ENCODE results near the gene SIAE. TPM values are rescaled to one million over a fixed set of nuclear protein-coding genes. Genes with fewer than 3 reads are reported as not detected.

The SIAE gene
- total and polyA plus RNA-seq, 2 of the 4 experiments (the other 2 are of a cell fraction), result 4.7 to 12.0 TPM

DNA sequence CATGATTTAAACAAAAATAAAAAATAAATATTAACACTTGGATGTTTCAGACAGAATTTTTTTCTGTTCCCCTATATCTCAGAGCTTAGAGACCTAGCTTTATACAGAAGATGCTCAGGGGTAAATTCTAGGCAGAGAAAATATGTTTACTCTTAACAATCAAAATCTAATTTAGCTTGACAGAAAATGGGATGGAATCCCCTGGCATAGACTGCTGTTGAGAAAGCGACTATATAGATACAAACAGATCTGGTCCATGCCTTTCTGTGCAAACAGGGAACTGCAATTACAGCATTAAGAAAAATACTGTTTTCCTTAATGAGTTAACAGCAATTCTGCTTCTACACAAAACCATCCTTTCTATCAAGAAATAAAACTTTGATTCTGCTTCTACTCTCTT, 14.6 kb downstream of the SIAE start:
- Histone ChIP-seq H2BK120ac (ENCODE audit: low read depth, low read length) (no peak overlapping the region), H3K4me3 (ENCODE audit: insufficient read depth, low read depth, low read length) (no peak overlapping the region), H4K91ac (ENCODE audit: insufficient read depth, low read depth, low read length) (no peak overlapping the region), H3K79me1 (ENCODE audit: low read depth in 1 of 2, low read length in 2 of 2) (no peaks in the 10 kb centered on the region), H3K4ac (ENCODE audit: low read depth, low read length) (no peak overlapping the region), H2AK5ac (ENCODE audit: low read depth, low read length) (no peak overlapping the region), H2AFZ (replicated peaks; ENCODE audit: low read length, poor library complexity) (no peak overlapping the region), H3K27ac (ENCODE audit: insufficient read depth, low read length) (no peak overlapping the region), H2BK15ac (ENCODE audit: low read depth, low read length) (no peak overlapping the region), H3K23ac (ENCODE audit: low read depth, low read length) (no peak overlapping the region), H4K8ac (ENCODE audit: low read depth in 2 of 2, low read length in 2 of 2) (no peak overlapping the region), H2BK20ac (ENCODE audit: low read depth, low read length) (no peak overlapping the region), H3K36me3 (ENCODE audit: control insufficient read depth, insufficient read depth, low read length) (no peaks in the 10 kb centered on the region), H3K4me2 (ENCODE audit: low read depth, low read length) (no peak overlapping the region), H2AK9ac (replicated peaks; ENCODE audit: low read depth, low read length, poor library complexity) (no peak overlapping the region), H2BK5ac (ENCODE audit: low read depth, low read length, poor library complexity, severe bottlenecking) (no peak overlapping the region), H3K18ac (ENCODE audit: low read depth, low read length) (no peak overlapping the region), H3K56ac (ENCODE audit: extremely low read depth, insufficient read depth, low read length) (no peak overlapping the region), H4K20me1 (ENCODE audit: insufficient read depth, low read length) (no peaks in the 10 kb centered on the region), H3K4me1 (ENCODE audit: control insufficient read depth, insufficient read depth, low read length) (peaks cover 5% of the 10 kb centered on the region; the same call in 1 of the 2 replicates), H3K27me3 (ENCODE audit: control insufficient read depth, insufficient read depth, low read length) (no peaks in the 10 kb centered on the region), H3K9ac (ENCODE audit: low read depth, low read length) (no peak overlapping the region), H3K9me3 (ENCODE audit: control insufficient read depth, insufficient read depth, low read length) (no peaks in the 10 kb centered on the region), H3K14ac (replicated peaks; ENCODE audit: low read depth, low read length) (no peak overlapping the region), H3K9me1 (ENCODE audit: insufficient read depth, low read length) (no peaks in the 10 kb centered on the region), H4K5ac (ENCODE audit: low read depth, low read length) (no peak overlapping the region)
- ChIA-PET POLR2A (ENCODE audit: unreplicated experiment) (no interaction called here), CTCF (no interaction called here)
- no TSS peak for BruUV-seq (replicated peaks)
- intact Hi-C loops (cut with micrococcal nuclease) (no loop called here), in situ Hi-C loops (cut with MboI; ENCODE audit: low sequenced_read_pairs) (loop anchor here (25.0 kb wide), 1 partner anchor 753 kb away; no protein-coding TSS in a partner anchor), dilution Hi-C loops (cut with HindIII; ENCODE audit: low sequenced_read_pairs, unreplicated experiment) (no loop called here)
- no CpG with 5 or more reads among the region's 1 CpG for WGBS, 2 experiments (ENCODE audit: extremely low coverage in 2 of 2, insufficient read length in 1 of 2)
- ATAC-seq (ENCODE audit: low read depth) (no peak), DNase-seq (no peak)
- TF ChIP-seq, protein P1, sequence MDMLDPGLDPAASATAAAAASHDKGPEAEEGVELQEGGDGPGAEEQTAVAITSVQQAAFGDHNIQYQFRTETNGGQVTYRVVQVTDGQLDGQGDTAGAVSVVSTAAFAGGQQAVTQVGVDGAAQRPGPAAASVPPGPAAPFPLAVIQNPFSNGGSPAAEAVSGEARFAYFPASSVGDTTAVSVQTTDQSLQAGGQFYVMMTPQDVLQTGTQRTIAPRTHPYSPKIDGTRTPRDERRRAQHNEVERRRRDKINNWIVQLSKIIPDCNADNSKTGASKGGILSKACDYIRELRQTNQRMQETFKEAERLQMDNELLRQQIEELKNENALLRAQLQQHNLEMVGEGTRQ (IDR thresholded peaks at IDR 0.05; ENCODE audit: low read depth, low read length), result no peak
- TF ChIP-seq SMC3 (IDR thresholded peaks at IDR 0.05; ENCODE audit: low read depth, low read length) (no peak), POLR2A (IDR thresholded peaks at IDR 0.05; ENCODE audit: low read depth, low read length) (no peak), RAD21 (IDR thresholded peaks at IDR 0.05; ENCODE audit: low read length) (no peak), NFE2L2 (IDR thresholded peaks at IDR 0.05; ENCODE audit: low read depth, low read length) (no peak), FOS (IDR thresholded peaks at IDR 0.05; ENCODE audit: low read depth, low read length) (no peak), MXI1 (IDR thresholded peaks at IDR 0.05; ENCODE audit: borderline replicate concordance, low read depth, low read length) (no peak), MAZ (IDR thresholded peaks at IDR 0.05; ENCODE audit: borderline replicate concordance, low read depth, low read length) (no peak), RFX5 (IDR thresholded peaks at IDR 0.05; ENCODE audit: low read depth, low read length) (no peak), BHLHE40 (IDR thresholded peaks at IDR 0.05; ENCODE audit: low read depth, low read length) (no peak)
- TF ChIP-seq, protein P2, sequence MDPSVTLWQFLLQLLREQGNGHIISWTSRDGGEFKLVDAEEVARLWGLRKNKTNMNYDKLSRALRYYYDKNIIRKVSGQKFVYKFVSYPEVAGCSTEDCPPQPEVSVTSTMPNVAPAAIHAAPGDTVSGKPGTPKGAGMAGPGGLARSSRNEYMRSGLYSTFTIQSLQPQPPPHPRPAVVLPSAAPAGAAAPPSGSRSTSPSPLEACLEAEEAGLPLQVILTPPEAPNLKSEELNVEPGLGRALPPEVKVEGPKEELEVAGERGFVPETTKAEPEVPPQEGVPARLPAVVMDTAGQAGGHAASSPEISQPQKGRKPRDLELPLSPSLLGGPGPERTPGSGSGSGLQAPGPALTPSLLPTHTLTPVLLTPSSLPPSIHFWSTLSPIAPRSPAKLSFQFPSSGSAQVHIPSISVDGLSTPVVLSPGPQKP (IDR thresholded peaks at IDR 0.05; ENCODE audit: borderline replicate concordance, low read depth, low read length), result no peak
